PFSK-1 (cell line): ENCODE data around the gene ZNF99.

ENCODE experiments used
- FOXP2 ChIP-seq: optimal IDR thresholded peaks from 2 replicates; pipeline ENCODE3; 2011; ENCODE audit warnings: borderline replicate concordance, control low read depth, inconsistent platforms; ENCODE audit not compliant: insufficient read depth; ENCODE audit errors: extremely low read length, extremely low read depth
- POLR2AphosphoS5 ChIP-seq: IDR thresholded peaks from 2 replicates; pipeline ENCODE4 v1.6.1; 2012; ENCODE audit warnings: low read depth, mild to moderate bottlenecking, control low read depth, low read length, moderate library complexity
- SIN3A ChIP-seq: IDR thresholded peaks from 2 replicates; pipeline ENCODE4 v1.6.1; 2012; ENCODE audit warnings: mild to moderate bottlenecking, low read length, moderate library complexity, borderline replicate concordance; ENCODE audit not compliant: insufficient read depth
- TAF1 ChIP-seq: IDR thresholded peaks from 2 replicates; pipeline ENCODE4 v1.6.1; 2012; ENCODE audit warnings: low read length, control low read depth, borderline replicate concordance; ENCODE audit not compliant: insufficient read depth
- TF ChIP-seq, protein P1 (sequence below), 2 experiments: IDR thresholded peaks; 2 replicates each; pipeline versions ENCODE4 v1.6.1 to v1.8.0; 2011 to 2012; ENCODE audit warnings: low read depth in 2 of 2, low read length in 2 of 2, control low read depth in 1 of 2, inconsistent platforms in 1 of 2, mild to moderate bottlenecking in 1 of 2, moderate library complexity in 1 of 2; ENCODE audit not compliant: insufficient read depth in 1 of 2

DNA sequence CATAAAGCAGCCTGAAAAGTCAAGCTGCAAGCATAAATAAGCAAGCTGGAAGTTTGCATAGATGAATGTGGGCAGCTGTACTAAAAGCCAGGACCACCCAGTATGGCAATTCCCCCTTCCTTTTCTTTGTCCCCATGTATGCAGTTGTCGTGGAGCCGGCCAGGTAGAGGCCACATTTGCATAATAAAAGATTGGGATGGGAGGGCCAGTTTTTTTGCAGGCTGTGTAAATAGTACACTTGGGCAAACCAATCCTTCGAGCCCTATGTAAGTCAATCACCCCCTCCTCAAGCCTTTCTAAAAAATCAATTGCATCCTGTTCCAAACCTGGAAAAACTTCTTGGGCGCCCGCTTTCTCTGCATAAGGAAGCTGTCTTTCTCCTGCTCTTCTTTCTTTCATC, 13.1 kb upstream of the ZNF99 start:
- no peak for TF ChIP-seq POLR2AphosphoS5
- TF ChIP-seq, protein P1, sequence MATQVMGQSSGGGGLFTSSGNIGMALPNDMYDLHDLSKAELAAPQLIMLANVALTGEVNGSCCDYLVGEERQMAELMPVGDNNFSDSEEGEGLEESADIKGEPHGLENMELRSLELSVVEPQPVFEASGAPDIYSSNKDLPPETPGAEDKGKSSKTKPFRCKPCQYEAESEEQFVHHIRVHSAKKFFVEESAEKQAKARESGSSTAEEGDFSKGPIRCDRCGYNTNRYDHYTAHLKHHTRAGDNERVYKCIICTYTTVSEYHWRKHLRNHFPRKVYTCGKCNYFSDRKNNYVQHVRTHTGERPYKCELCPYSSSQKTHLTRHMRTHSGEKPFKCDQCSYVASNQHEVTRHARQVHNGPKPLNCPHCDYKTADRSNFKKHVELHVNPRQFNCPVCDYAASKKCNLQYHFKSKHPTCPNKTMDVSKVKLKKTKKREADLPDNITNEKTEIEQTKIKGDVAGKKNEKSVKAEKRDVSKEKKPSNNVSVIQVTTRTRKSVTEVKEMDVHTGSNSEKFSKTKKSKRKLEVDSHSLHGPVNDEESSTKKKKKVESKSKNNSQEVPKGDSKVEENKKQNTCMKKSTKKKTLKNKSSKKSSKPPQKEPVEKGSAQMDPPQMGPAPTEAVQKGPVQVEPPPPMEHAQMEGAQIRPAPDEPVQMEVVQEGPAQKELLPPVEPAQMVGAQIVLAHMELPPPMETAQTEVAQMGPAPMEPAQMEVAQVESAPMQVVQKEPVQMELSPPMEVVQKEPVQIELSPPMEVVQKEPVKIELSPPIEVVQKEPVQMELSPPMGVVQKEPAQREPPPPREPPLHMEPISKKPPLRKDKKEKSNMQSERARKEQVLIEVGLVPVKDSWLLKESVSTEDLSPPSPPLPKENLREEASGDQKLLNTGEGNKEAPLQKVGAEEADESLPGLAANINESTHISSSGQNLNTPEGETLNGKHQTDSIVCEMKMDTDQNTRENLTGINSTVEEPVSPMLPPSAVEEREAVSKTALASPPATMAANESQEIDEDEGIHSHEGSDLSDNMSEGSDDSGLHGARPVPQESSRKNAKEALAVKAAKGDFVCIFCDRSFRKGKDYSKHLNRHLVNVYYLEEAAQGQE (IDR thresholded peaks at IDR 0.05; ENCODE audit: insufficient read depth in 1 of 2, low read depth in 2 of 2, low read length in 2 of 2), result no peak
- TF ChIP-seq SIN3A, result no peak
- no peak for TF ChIP-seq FOXP2
- TF ChIP-seq TAF1, result no peak
